ENCODE results near the gene RSPH6A. TPM values are rescaled to one million over a fixed set of nuclear protein-coding genes. Genes with fewer than 3 reads are reported as not detected.
A peak's percentile ranks its signal among the peaks of the same experiment; 100 is the strongest.

Gene RSPH6A
- total and polyA plus RNA-seq, 2 of the 13 experiments (the other 11 are each of a cell fraction or from before 2014, with no cell fraction given) = 0.07 TPM; not detected in 1

DNA sequence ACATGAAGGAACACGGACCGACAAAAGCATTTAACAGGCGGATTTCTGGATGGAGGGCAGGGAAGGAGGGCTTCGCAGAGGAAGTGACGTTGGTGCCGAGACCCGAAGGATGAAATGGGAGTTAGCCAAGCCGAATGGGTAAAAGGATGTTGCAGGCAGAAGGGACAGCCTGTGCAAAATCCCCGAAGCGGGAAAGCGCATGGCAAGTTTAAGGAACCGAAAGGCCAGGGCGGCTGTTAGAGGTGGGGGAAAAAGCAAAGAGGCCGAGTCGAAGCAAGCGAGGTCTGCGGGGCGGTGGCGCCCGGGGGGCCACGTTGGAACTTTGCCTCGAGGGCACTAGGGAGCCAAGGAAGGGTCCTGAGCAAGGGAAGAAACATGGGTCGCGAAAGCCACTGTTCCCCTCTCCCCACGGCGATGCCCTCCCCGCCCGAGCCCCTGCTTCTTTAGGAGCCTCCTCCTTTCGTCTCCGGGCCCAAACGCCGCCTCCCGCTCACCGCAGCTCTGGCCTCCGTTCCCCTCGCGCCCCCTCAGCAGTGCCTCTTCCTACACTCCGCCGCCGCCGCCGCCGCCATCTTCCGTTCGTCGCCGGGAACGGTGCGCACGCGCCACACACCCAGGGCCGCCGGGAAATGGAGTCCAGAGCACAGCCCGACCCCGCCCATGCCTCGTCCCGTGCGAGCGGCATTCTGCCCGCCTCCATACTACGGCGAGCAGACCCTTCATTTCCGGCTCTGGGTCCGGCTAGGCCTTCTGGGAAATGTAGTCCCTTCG lies 47.6 kb upstream of the RSPH6A start, which contains the start of gene SYMPK (continued):
- TF ChIP-seq ZNF749 (CRISPR knock-in tag; IDR thresholded peaks at IDR 0.05; ENCODE audit: borderline replicate concordance) (0 out of 2 replicates have a peak, but pooled peaks have one; percentile 46), DMAP1 (CRISPR knock-in tag; IDR thresholded peaks at IDR 0.05) (peak; percentile 71; the same call in 1 of the 2 replicates), RCOR2 (CRISPR knock-in tag; IDR thresholded peaks at IDR 0.05) (no peak), PCBP2 (optimal IDR thresholded peaks at IDR 0.05; ENCODE audit: low read depth, low read length, poor library complexity, severe bottlenecking) (no peak), STAT5B (CRISPR knock-in tag; IDR thresholded peaks at IDR 0.05) (no peak), PCBP1 (IDR thresholded peaks at IDR 0.05; ENCODE audit: borderline replicate concordance, low read depth, low read length) (no peak), POLR2G (IDR thresholded peaks at IDR 0.05; ENCODE audit: low read depth, low read length) (peak; percentile 76), ZNF775 (CRISPR knock-in tag; IDR thresholded peaks at IDR 0.05; ENCODE audit: borderline replicate concordance) (no peak), CREM (IDR thresholded peaks at IDR 0.05) (peak; percentile 99), CREM (CRISPR knock-in tag; IDR thresholded peaks at IDR 0.05) (no peak), ZNF598 (CRISPR knock-in tag; IDR thresholded peaks at IDR 0.05; ENCODE audit: borderline replicate concordance) (peak; percentile 7; the same call in 1 of the 2 replicates), ARNT (IDR thresholded peaks at IDR 0.05) (no peak), RBM39 (IDR thresholded peaks at IDR 0.05; ENCODE audit: low read depth, low read length, poor library complexity, severe bottlenecking) (no peak), KAT7 (CRISPR knock-in tag; IDR thresholded peaks at IDR 0.05; ENCODE audit: borderline replicate concordance) (peak; percentile 85), MAFG (CRISPR knock-in tag; IDR thresholded peaks at IDR 0.05) (no peak), GABPA (IDR thresholded peaks at IDR 0.05; ENCODE audit: low read depth, low read length) (peak; percentile 91), GABPA (CRISPR knock-in tag; IDR thresholded peaks at IDR 0.05; ENCODE audit: low read depth) (peak; percentile 97), ZNF629 (CRISPR knock-in tag; conservative IDR thresholded peaks at IDR 0.05) (no peak), AGO1 (IDR thresholded peaks at IDR 0.05; ENCODE audit: low read depth, low read length, poor library complexity, severe bottlenecking) (no peak), SMC3 (IDR thresholded peaks at IDR 0.05; ENCODE audit: low read length) (no peak), BHLHE40 (IDR thresholded peaks at IDR 0.05; ENCODE audit: low read length) (peak; percentile 96), PPARG (CRISPR knock-in tag; conservative IDR thresholded peaks at IDR 0.05) (0 out of 2 replicates have a peak, but pooled peaks have one; percentile 15), FOXK2 (IDR thresholded peaks at IDR 0.05) (no peak), ZNF138 (CRISPR knock-in tag; IDR thresholded peaks at IDR 0.05; ENCODE audit: low read depth) (no peak)
- TF ChIP-seq, protein P1, sequence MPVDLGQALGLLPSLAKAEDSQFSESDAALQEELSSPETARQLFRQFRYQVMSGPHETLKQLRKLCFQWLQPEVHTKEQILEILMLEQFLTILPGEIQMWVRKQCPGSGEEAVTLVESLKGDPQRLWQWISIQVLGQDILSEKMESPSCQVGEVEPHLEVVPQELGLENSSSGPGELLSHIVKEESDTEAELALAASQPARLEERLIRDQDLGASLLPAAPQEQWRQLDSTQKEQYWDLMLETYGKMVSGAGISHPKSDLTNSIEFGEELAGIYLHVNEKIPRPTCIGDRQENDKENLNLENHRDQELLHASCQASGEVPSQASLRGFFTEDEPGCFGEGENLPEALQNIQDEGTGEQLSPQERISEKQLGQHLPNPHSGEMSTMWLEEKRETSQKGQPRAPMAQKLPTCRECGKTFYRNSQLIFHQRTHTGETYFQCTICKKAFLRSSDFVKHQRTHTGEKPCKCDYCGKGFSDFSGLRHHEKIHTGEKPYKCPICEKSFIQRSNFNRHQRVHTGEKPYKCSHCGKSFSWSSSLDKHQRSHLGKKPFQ (CRISPR knock-in tag; IDR thresholded peaks at IDR 0.05; ENCODE audit: insufficient replicate concordance) = no peak
- TF ChIP-seq, protein P2, sequence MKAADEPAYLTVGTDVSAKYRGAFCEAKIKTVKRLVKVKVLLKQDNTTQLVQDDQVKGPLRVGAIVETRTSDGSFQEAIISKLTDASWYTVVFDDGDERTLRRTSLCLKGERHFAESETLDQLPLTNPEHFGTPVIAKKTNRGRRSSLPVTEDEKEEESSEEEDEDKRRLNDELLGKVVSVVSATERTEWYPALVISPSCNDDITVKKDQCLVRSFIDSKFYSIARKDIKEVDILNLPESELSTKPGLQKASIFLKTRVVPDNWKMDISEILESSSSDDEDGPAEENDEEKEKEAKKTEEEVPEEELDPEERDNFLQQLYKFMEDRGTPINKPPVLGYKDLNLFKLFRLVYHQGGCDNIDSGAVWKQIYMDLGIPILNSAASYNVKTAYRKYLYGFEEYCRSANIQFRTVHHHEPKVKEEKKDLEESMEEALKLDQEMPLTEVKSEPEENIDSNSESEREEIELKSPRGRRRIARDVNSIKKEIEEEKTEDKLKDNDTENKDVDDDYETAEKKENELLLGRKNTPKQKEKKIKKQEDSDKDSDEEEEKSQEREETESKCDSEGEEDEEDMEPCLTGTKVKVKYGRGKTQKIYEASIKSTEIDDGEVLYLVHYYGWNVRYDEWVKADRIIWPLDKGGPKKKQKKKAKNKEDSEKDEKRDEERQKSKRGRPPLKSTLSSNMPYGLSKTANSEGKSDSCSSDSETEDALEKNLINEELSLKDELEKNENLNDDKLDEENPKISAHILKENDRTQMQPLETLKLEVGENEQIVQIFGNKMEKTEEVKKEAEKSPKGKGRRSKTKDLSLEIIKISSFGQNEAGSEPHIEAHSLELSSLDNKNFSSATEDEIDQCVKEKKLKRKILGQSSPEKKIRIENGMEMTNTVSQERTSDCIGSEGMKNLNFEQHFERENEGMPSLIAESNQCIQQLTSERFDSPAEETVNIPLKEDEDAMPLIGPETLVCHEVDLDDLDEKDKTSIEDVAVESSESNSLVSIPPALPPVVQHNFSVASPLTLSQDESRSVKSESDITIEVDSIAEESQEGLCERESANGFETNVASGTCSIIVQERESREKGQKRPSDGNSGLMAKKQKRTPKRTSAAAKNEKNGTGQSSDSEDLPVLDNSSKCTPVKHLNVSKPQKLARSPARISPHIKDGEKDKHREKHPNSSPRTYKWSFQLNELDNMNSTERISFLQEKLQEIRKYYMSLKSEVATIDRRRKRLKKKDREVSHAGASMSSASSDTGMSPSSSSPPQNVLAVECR (CRISPR knock-in tag; IDR thresholded peaks at IDR 0.05; ENCODE audit: borderline replicate concordance) = peak; percentile 80; the same call in 1 of the 2 replicates

All from HepG2 (cell line).